Progenitor cell of endocrine pancreas (in vitro differentiated cells): Measurements from ENCODE around the gene ANO10. TPM values are rescaled to one million over a fixed set of nuclear protein-coding genes. Genes with fewer than 3 reads are reported as not detected.

Source experiments
- DNase-seq: peaks from one replicate; pipeline ENCODE4 v3.0.0; 2021; ENCODE audit warnings: low spot score; ENCODE audit not compliant: unreplicated experiment
- H3K27ac Mint-ChIP-seq: 2 replicates; pipeline ENCODE4 v1.8.0; 2021; ENCODE audit warnings: mild to moderate bottlenecking, moderate library complexity, mixed read lengths
- H3K27me3 Mint-ChIP-seq: 2 replicates; pipeline ENCODE4 v1.8.0; 2021; ENCODE audit warnings: mixed read lengths
- H3K36me3 Mint-ChIP-seq: 2 replicates; pipeline ENCODE4 v1.8.0; 2022; ENCODE audit warnings: mixed read lengths; ENCODE audit not compliant: insufficient read depth
- H3K4me1 Mint-ChIP-seq: 2 replicates; pipeline ENCODE4 v1.8.0; 2021; ENCODE audit warnings: low read depth, mixed read lengths
- H3K4me3 Mint-ChIP-seq: 2 replicates; pipeline ENCODE4 v1.8.0; 2021; ENCODE audit warnings: low read depth, mild to moderate bottlenecking, moderate library complexity, mixed read lengths
- H3K9me3 Mint-ChIP-seq: 2 replicates; pipeline ENCODE4 v1.8.0; 2021; ENCODE audit warnings: low read depth, mixed read lengths
- CTCF ChIP-seq: fragments of 200-600 bp; sonication (generic); IDR thresholded peaks from one replicate; pipeline ENCODE4 v1.5.0; 2021; ENCODE audit warnings: antibody characterized with exemption, mild to moderate bottlenecking; ENCODE audit not compliant: unreplicated experiment
- total RNA-seq: library from RNA; stranded (reverse); gene quantifications from 2 replicates; pipeline ENCODE4 v1.2.1, GENCODE V29; 2021

ANO10 gene
- total RNA-seq, 1 donor from 2014 or later: 30.1 TPM

- H3K27ac Mint-ChIP-seq: no peak overlapping the region
- H3K36me3 Mint-ChIP-seq: no peaks in the 10 kb centered on the region
Observed at GRCh38 chr3:43641306-43642114, 19.7 kb upstream of the ANO10 start.

GRCh38 chr3:43640681-43641080 lies 18.9 kb upstream of the ANO10 start:
- Mint-ChIP-seq H3K4me1 (peaks cover 5% of the 10 kb centered on the region), H3K27me3 (no peaks in the 10 kb centered on the region), H3K4me3 (no peak overlapping the region), H3K27ac (no peak overlapping the region), H3K9me3 (no peaks in the 10 kb centered on the region), H3K36me3 (no peaks in the 10 kb centered on the region)
- no peak for DNase-seq
- TF ChIP-seq CTCF: no peak

More at GRCh38 chr3:43641306-43642114, 19.7 kb upstream of the ANO10 start:
- H3K4me1 Mint-ChIP-seq: no peaks in the 10 kb centered on the region
- H3K27me3 Mint-ChIP-seq: no peaks in the 10 kb centered on the region
- no peak overlapping the region for H3K4me3 Mint-ChIP-seq
- no peaks in the 10 kb centered on the region for H3K9me3 Mint-ChIP-seq
- no peak for TF ChIP-seq CTCF
- no peak for DNase-seq

- no peak overlapping the region for H3K4me3 Mint-ChIP-seq
- no peaks in the 10 kb centered on the region for H3K9me3 Mint-ChIP-seq
- no peaks in the 10 kb centered on the region for H3K36me3 Mint-ChIP-seq
- no peak for TF ChIP-seq CTCF
- DNase-seq: no peak
- peaks cover 5% of the 10 kb centered on the region for H3K4me1 Mint-ChIP-seq
- no peaks in the 10 kb centered on the region for H3K27me3 Mint-ChIP-seq
- peak overlapping the region; percentile 29 for H3K27ac Mint-ChIP-seq
Observed at GRCh38 chr3:43638594-43639447, 17.0 kb upstream of the ANO10 start.

- no peak for TF ChIP-seq CTCF
- no peaks in the 10 kb centered on the region for H3K27me3 Mint-ChIP-seq
- peaks cover 4% of the 10 kb centered on the region for H3K9me3 Mint-ChIP-seq
- H3K4me1 Mint-ChIP-seq: peaks cover 5% of the 10 kb centered on the region
- H3K36me3 Mint-ChIP-seq: no peaks in the 10 kb centered on the region
- no peak overlapping the region for H3K27ac Mint-ChIP-seq
- no peak for DNase-seq
- no peak overlapping the region for H3K4me3 Mint-ChIP-seq
Observed at GRCh38 chr3:43637702-43638101, 15.9 kb upstream of the ANO10 start.

- H3K4me1 Mint-ChIP-seq: peaks cover 5% of the 10 kb centered on the region
- H3K27ac Mint-ChIP-seq: no peak overlapping the region
- H3K4me3 Mint-ChIP-seq: no peak overlapping the region
- H3K9me3 Mint-ChIP-seq: peaks cover 8% of the 10 kb centered on the region
- DNase-seq: no peak
- TF ChIP-seq CTCF: no peak
- no peaks in the 10 kb centered on the region for H3K36me3 Mint-ChIP-seq
- H3K27me3 Mint-ChIP-seq: no peaks in the 10 kb centered on the region
Observed at GRCh38 chr3:43632986-43633385, 11.2 kb upstream of the ANO10 start.
